NCI-H1436 (cell line): ENCODE data around the gene CCDC88A.
"Not testable (repeated sequence)": the region's sequence is repeated elsewhere in the genome, so short reads cannot be mapped to it uniquely, and the experiment has no call there.

ENCODE experiments used
- DNase-seq: peaks from one replicate; lab custom pipeline; 2025; lab: John Stamatoyannopoulos, UW

Gene CCDC88A

DNA sequence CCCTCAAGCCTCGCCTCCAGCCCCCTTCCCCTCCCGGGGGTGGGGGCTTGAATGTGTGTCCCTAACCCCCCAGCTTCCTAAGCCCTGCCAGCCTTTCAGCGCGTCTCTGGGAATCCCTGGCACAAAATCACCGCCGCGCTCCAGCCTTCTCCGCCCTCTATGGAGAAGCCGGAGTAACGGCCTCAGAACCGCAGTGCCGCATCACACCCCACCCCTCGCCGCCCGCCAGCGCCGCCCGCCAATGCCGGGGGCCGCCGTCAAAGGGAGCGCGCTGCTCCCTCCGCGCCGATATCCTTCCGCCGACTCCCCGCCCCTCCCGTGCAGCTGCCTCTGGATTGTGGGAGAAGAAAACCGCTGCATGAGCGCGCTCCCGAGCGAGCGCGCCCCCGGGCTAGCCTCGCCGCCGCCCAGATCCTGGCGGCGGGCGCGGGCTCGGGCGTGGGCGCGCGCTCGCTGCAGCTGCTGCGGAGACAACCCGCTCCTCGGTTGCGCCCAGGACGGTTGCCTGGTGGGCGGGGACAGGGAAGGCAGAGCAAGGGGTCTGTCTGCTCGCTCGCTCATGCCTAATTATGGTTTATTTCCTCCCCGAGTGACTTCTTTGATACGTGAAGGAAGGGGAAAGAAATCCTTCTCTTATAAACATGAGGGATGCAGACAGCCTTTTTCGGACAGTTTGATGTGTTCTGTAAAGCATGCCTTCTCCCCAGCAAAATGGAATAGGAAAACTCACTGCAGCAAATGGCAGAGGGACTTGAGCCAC lies at the start of gene CCDC88A:
TSS of gene CCDC88A (minus strand) at position 178 of the 760 bp plus-strand sequence. CDS start 777 bp downstream, outside the sequence.
- DNase-seq: peak; percentile 93

GRCh38 chr2:55461679-55462078 lies 42.0 kb upstream of the CCDC88A start:
- DNase-seq: no peak

- DNase-seq: no peak
Measured at GRCh38 chr2:55460562-55460961, 40.9 kb upstream of the CCDC88A start.

GRCh38 chr2:55459714-55460274 lies 40.1 kb upstream of the CCDC88A start:
- no peak for DNase-seq

GRCh38 chr2:55459279-55459678 lies 39.6 kb upstream of the CCDC88A start:
- no peak for DNase-seq

DNA sequence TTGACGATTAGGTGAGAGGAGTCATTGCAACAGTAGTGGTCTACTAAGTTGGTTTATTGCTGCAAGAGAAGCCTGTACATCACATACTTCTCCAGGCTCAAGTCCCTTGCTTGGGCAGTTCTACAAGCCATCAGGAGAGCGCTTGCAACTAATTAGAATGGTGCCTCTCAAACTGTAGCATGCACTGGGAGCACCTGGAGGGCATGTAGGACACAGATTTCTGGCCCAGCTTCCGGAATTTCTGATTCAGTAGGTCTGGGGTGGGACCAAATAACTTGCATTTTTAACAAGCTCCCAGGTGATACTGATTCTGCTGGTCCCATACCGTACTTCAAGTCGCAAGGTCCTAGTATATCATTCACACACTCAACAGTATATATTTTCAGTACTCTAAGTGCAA lies 34.5 kb upstream of the CCDC88A start:
- no peak for DNase-seq

DNA sequence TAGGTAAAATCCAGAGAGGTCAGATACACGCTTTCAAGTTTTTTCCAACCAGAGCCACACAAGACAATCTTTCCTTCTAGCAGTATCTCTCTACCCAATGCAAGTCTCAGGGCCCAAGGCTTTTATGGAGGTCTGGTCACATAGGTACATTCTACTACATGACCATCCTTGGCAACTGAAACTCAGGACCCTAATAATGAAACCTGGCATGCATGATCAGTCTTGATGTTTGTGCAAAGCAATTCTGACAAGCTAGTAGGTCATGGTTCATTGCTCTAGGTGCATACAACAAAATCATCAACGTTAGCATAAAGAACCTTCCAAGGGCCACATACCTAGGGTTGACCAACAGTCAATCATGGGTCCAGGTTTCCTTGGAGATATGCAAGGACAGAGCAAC lies 33.2 kb upstream of the CCDC88A start:
- DNase-seq: no peak

DNA sequence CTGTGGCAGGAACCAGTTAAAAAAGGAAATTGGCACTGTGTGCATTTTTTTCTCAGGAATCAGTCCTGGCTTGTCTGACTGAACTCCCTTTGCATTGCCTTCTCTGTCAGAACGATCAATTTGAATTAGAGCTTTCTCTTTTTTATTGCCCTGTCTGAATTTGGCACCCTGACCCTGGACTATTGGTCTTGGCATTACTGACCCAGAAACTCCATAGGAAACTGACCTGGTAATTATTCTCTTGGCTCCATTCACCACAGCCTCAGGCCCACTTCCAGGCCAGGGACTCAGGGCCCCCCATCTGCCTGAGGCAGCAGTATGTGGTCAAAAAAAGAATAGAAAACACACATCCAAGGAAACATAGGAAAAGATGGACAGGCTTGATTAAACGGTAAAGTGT lies 32.0 kb upstream of the CCDC88A start:
- no peak for DNase-seq

- DNase-seq: not testable (repeated sequence)
Measured at GRCh38 chr2:55450014-55450413, 30.4 kb upstream of the CCDC88A start.

DNA sequence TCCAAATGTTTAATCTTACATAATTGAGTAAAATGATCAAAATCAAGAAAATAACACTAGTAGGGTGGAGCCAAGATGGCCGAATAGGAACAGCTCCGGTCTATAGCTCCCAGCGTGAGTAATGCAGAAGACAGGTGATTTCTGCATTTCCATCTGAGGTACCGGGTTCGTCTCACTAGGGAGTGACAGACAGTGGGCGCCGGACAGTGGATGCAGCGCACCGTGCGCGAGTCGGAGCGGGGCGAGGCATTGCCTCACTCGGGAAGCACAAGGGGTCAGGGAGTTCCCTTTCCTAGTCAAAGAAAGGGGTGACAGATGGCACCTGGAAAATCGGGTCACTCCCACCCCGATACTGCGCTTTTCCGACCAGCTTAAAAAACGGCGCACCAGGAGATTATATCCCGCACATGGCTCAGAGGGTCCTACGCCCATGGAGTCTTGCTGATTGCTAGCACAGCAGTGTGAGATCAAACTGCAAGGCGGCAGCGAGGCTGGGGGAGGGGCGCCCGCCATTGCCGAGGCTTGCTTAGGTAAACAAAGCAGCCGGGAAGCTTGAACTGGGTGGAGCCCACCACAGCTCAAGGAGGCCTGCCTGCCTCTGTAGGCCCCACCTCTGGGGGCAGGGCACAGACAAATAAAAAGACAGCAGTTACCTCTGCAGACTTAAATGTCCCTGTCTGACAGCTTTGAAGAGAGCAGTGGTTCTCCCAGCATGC lies 22.5 kb upstream of the CCDC88A start:
- DNase-seq: not testable (repeated sequence)

DNA sequence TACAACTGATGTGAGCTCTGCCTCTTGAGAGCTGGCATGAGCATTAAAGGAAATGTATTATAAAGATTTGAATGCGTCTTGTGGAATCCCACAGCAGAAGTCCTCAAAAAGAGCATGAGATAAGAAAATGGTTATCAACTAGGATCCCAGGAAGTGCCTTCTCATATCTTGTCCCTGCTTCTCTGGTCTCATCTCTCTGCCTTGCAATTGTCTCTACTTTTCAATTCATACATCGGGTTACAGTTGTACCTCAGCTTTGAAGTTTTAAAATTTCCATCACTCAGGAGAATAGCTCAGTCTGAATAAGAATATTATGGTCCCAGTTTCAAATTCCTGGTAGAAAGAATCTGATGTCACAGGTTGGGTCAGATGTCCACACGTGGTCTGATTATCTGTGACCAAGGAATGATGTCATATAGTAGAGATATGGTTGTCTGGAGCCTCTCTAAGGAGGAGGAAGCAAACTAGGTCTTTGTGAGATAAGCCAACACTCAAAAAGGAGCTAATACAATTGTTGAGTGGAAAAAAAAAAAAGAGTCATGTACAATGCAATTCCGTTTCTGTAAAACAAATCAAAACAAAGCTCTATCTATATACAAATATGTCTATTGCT lies 21.7 kb upstream of the CCDC88A start:
- no peak for DNase-seq

- no peak for DNase-seq
Measured at GRCh38 chr2:55439101-55439397, 19.4 kb upstream of the CCDC88A start.

GRCh38 chr2:55438391-55439100 lies 18.9 kb upstream of the CCDC88A start:
- DNase-seq: no peak

- DNase-seq: no peak
Measured at GRCh38 chr2:55437515-55438390, 18.1 kb upstream of the CCDC88A start.

DNA sequence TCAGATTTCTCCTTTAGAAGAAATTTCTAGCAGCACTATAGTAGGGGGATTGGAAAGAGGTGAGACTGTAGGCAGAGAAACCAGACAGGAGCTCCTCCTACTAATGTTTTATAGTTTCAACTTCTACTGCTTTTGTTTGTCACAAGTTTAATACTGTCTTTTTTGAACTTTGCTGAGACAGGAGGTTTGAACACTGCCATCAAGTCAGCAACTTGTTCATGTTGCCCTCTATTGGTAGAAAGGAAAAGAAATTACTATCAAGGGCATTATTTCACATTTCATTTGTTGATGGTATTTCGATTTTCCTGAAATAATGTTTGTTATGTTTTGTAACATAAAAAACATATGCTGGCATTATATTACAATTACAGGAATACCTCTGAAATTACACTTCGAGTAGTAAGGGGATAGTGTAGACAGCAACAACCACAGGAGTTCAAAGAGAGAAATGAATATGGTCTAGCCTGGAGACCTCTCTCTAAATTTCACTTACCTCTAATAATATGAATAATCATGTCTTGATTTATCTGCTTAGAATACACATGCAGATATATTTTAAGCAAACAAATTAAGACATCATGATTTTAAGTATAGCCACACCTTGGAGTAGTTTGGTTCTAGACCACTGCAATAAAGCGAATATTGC lies 12.4 kb upstream of the CCDC88A start:
- DNase-seq: no peak

- DNase-seq: no peak
Measured at GRCh38 chr2:55430211-55430975, 10.7 kb upstream of the CCDC88A start.

GRCh38 chr2:55428258-55428657 lies 8.6 kb upstream of the CCDC88A start:
- DNase-seq: no peak

- no peak for DNase-seq
Measured at GRCh38 chr2:55425431-55425831, 5.8 kb upstream of the CCDC88A start.

DNA sequence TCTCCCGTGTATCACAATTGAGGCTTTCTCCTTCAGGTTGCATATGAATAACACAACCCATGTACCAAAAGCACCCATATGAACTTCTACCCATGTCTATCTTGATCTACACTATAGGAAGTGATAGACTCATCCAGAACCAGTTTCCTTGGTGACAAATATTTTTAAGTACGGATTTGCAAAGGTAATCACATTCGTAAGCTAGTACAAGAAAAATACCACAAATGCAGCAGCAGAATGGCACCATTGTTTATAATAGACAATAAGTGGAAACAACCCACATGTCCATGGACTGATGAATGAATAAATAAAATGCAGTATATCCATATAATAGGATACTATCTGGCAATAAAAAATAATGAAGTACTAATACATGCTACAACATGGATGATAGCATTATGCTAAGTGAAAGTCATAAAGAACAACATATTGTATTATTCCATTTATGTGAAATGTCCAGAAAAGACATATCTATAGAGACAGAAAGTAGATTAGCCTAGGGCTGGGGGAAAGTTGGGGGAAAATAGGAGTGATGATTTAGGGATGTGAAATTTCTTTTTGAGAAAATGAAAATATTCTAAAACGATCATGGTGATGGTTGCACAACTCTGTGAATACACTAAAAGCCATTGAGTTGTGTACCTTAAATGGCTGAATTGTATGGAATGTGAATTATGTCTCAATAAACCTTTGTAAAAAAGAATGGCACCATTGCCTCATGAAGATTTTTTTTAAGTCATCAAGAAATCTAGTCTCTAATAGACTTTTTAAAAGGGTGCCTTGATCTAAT lies 3.4 kb upstream of the CCDC88A start:
- peak; percentile 13 for DNase-seq
